ENCODE measurements around the gene RBM24.

DNA sequence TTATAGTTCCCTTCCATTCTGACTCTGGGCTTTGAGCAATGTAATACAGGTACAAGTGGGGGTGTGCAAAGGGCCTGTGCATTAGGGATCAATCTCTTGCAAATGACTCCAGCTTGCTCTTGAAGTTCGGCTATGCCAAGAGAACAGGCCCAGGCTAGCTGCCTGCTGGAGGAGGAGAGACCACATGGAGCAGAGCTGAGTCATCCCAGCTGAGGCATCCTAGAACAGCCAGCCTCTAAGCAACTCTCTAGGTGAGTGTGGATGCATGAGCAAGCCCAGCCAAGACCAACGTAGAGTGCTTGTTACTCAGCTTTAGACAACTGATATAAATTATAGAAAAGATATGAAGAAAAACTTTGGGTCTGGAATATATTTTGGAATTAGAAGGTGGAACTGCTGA, 47.6 kb upstream of the RBM24 start:
- TF ChIP-seq NR2C2 (CRISPR knock-in tag; IDR thresholded peaks at IDR 0.05) (no peak), NR2C2 (tag; IDR thresholded peaks at IDR 0.05) (no peak), ESRRB (CRISPR knock-in tag; IDR thresholded peaks at IDR 0.05; ENCODE audit: borderline replicate concordance) (no peak), SRSF1 (IDR thresholded peaks at IDR 0.05; ENCODE audit: low read depth, low read length) (no peak), CTCF (IDR thresholded peaks at IDR 0.05 in 2 of 3, conservative IDR thresholded peaks at IDR 0.05 in 1 of 3; ENCODE audit: insufficient read depth in 2 of 3, low read depth in 1 of 3, low read length in 3 of 3) (no peak), ZNF24 (IDR thresholded peaks at IDR 0.05) (no peak), MXI1 (IDR thresholded peaks at IDR 0.05; ENCODE audit: low read depth, low read length) (no peak), CREB1 (IDR thresholded peaks at IDR 0.05) (no peak), CREB1 (CRISPR knock-in tag; IDR thresholded peaks at IDR 0.05) (no peak), HDAC2 (IDR thresholded peaks at IDR 0.05) (no peak)
- TF ChIP-seq, protein P1, sequence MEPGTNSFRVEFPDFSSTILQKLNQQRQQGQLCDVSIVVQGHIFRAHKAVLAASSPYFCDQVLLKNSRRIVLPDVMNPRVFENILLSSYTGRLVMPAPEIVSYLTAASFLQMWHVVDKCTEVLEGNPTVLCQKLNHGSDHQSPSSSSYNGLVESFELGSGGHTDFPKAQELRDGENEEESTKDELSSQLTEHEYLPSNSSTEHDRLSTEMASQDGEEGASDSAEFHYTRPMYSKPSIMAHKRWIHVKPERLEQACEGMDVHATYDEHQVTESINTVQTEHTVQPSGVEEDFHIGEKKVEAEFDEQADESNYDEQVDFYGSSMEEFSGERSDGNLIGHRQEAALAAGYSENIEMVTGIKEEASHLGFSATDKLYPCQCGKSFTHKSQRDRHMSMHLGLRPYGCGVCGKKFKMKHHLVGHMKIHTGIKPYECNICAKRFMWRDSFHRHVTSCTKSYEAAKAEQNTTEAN (CRISPR knock-in tag; IDR thresholded peaks at IDR 0.05), result no peak
- TF ChIP-seq, protein P2, sequence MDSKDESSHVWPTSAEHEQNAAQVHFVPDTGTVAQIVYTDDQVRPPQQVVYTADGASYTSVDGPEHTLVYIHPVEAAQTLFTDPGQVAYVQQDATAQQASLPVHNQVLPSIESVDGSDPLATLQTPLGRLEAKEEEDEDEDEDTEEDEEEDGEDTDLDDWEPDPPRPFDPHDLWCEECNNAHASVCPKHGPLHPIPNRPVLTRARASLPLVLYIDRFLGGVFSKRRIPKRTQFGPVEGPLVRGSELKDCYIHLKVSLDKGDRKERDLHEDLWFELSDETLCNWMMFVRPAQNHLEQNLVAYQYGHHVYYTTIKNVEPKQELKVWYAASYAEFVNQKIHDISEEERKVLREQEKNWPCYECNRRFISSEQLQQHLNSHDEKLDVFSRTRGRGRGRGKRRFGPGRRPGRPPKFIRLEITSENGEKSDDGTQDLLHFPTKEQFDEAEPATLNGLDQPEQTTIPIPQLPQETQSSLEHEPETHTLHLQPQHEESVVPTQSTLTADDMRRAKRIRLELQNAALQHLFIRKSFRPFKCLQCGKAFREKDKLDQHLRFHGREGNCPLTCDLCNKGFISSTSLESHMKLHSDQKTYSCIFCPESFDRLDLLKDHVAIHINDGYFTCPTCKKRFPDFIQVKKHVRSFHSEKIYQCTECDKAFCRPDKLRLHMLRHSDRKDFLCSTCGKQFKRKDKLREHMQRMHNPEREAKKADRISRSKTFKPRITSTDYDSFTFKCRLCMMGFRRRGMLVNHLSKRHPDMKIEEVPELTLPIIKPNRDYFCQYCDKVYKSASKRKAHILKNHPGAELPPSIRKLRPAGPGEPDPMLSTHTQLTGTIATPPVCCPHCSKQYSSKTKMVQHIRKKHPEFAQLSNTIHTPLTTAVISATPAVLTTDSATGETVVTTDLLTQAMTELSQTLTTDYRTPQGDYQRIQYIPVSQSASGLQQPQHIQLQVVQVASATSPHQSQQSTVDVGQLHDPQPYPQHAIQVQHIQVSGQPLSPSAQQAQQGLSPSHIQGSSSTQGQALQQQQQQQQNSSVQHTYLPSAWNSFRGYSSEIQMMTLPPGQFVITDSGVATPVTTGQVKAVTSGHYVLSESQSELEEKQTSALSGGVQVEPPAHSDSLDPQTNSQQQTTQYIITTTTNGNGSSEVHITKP (IDR thresholded peaks at IDR 0.05; ENCODE audit: partially characterized antibody), result no peak
